Stimulated activated CD4-positive, alpha-beta T cell treated with anti-CD3 and anti-CD28 coated beads, Interleukin-2, amount 100 ng/mL, for 48 hours (primary cell): ENCODE results near the gene KRT78.

Source experiments
- DNase-seq, 2 donors: peaks; one replicate each; pipeline ENCODE4 v3.0.0-alpha.2; 2020

Gene KRT78

DNA sequence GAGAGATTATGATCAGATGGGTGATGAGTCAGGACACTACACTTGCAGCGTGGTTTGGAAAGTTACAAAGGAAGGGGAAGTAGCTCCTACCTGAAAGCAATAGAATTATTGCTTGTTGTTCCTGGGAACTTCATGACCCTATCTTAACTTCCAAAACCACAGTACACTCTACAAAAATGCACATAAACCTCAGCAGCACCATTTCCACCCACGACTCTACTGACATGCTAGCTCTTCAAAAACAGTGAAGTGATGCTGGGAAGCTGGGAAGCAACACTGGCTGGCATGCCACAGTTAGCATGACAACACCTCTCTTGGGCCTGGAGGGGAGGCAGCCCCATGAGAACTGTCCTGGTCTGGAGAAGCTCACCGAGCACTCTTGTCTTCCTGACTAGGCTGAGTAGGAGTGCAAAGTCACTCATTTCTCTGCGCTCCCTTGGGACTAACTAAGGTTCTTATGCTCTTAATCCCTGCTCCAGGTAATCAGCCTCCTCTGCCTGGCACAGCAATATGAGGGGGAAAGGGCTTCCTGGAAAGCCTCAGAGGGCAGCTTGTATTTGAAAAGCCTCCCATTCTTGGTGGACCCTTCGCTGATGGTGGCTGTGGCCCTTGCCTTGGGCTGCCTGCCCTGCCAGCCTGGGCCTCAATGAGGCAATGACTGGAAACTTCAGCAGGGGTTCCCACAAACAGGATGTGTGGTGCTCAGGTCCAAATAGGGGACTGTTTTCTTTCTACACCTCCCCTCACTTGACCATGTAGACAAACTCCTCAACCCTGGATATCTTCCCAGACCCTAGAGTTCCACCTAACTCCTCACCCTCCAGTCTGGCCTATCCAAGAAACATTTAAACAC is 54.1 kb downstream of the KRT78 start:
- DNase-seq: no peak

DNA sequence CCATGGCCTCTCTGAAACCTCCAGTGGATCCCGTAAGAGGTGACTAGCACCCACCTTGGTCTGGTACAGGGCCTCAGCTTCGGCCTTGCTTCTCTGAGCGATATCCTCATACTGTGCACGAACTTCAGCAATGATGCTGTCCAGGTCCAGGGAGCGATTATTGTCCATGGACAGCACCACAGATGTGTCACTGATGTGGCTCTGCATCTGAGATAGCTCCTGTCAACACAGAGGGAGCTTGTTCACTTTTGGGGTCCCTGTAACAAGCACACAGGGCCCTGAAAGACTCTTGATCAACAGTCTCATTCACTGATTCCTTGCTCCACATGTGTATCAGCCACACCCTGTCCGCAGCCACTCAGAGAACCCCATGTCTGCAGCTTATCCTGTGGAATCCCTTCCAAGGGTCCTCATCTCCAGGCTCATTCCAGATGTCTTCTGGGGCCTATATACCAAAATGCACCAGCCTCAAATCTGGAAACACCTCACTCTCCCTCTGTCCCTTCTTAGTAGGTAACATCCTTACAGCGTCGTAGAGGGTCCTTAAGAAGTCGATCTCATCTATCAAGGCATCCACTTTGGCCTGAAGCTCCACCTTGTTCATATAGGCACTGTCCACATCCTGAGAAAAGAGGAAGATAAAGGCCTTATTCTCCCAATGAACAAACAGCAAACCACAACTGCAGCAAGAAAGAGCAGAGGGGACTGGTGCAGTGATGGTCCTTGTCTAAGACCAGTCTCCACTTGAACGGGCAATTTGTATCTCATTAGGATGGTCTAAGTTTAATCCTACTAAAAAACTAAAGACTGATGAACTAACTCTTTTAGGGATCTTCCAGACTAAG is 56.4 kb downstream of the KRT78 start:
- DNase-seq: no peak

DNA sequence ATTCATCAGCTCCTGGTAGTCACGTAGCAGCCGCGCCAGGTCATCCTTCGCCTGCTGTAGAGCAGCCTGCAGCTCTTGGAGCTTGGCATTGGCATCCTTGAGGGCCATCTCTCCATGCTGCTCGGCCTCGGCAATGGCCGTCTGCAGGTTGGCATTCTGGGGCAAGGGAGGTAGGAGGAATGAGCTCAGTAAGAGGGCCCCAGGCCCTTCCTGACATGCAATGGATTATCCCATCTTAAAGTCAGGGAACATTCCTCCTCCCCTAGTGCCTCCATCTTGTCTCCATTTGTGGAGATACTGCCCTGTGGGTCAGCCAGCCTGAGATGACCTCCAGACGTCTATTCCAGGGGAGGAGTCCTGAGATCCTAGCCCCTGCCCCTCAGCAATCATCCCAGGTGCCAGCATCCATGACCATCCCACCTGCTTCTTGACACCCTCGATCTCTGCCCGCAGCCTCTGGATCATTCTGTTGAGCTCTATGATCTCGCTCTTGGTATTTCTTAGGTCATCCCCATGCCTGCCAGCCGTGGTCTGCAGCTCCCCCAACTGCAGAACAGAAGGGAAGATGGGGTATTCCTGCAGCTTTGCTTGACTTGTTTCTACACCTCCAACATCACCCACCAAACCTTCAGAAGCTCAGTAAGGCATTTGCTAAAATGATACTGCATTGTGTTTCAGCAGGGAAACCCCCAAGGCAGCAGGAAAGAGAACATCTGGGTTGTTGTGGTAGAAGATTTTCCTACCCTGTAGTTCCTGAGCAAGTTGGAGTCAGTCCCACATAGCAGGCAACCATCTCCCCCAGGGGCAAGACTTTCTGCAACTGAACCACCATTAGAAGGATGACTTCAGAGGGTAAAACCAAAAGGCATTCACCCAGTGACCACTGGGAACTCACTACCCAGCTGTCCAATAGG is 57.3 kb downstream of the KRT78 start:
- DNase-seq: no peak

DNA sequence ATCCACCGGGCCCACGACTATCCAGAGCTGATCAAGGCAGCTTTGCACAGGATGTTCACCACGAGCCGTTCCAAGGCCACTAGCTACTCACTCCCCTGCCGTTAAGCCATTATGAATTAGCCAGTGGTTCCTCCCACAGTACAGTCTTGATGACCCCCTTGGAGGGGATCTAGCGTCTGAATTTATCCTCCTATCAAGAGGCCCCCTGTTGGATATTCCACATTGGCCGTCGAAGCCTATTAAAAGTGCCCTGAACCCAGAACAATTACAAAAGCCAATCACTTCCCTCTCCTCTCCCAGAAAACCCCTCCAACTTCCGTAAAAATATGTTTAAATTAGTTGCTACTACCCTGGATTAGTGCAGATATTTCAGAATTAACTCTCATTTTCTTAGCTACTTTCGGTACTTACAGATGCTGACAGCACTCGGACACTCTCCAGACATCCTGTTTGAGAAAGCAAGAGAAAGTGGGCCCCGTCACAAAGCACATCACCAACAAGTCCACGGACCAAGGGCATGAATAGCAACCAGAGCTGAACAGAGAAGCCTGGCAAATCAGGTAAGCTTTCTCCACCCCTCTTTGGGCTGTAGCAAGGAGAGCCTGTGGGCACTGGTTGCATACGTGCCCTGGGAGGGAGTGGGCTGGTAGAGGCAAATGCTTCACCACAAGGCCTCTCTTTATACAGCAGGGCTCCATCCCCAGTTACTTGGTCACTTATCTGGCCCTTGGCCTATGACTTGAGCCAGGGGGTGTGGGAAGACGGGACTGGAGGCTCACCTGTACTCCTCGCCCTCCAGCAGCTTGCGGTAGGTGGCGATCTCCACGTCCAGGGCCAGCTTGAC is 58.1 kb downstream of the KRT78 start:
- no peak for DNase-seq

DNA sequence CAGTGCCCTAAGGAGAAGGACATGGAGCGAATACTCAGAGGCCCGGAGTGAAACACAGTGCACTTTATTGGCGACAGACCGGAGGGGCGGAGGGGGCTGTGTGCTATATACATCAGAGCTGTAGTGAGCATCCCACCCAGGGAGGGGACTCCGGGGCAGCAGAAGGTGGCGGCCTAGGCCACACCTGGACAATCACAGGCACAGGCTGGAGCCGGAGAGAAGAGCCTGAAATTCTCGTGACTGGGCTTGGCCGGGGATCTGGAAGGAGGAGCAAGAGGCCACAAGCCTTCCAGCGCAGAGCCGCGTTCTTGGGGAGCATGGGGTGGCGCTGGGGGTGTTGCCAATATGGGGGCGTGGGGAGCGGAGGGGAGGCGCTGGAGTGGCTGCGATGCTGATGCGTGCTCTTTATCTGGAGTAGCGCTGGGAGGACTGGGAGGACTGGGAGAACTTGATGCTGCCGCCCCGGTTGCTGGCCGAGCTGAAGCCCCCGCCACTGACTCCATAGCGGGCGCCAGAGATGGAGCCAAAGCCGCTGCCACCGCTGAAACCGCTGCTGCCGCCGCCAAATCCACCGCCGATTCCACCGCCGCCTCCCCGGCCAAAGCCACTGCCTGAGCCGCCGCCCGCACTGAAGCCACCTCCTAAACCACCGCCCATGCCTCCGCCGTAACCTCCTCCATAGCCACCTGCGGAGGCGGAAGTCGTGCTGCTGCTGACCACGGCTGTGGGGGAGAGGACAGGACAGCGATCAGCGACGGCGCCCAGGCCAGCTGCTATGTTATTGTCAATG is 59.0 kb downstream of the KRT78 start:
- no peak for DNase-seq

DNA sequence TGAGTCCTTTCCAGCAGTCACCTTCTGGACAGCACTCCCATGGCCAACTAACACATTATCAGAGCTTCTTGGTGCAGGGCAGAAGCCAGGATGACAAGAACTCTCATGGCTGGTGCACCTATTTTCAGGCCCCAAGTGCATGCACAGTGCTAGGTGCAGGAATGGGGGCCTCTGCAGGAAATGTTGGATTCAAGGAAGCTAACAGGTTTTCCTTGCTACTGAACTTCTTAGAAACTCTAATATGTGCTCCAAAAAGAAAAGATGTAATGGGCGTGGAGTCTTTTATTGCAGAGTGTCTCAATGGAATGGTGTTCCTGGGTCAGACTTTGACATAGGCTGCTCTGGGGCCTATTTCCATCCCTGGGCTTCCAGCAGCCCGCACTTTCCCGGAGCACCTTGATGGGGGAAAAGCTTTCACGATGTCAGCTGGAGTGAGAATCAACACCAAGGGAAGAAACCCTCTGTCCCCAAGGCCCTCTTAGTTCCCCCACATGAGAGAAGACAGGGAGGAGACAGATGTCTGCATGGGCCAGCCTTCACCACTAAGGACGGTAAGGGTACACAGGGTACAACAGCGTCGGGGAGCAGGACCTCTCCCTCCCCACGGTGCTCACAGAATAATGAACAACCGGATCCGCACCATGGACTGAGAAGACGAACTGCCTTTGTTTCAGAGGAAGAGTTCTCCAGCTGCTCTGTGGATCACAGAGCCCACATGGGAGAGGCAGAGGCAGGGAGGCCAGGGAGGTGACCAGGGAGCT is 59.7 kb downstream of the KRT78 start:
- DNase-seq: no peak

DNA sequence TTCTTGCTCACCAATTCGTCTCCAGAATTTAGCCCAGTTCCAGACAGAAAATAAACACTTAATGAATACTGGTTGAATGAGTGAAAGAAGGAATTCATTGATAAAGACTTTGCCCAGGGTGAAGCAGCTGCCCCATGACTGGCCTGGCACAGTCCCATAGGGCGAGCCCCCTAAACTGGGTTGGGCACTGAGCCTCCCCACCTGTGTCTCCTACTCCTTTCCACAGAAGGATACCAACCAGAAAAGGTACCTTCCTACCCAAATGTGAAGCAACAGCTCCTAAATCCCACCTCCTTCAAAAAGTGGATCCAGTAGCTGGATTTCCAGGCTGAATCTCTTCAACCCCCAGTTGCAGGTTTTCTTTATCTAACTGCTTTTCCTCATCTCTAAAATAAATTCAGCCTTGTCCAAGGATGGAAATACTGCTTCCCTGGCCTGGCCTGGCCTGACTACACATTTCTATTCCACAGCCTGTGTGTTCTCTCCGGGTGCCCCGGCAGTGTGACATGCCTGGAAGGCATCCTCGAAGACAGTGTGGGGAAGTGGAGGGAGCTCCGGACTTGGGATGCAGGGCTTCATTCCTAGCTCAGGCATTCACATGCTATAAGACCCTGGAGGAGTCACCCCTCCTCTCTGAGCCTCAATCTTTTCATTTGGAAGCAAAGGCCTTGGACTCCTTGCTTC is 60.5 kb downstream of the KRT78 start:
- DNase-seq: no peak
